NCI-H128 (cell line): ENCODE results near the gene HNRNPCL4.
"Not testable (repeated sequence)": the region's sequence is repeated elsewhere in the genome, so short reads cannot be mapped to it uniquely, and the experiment has no call there.

ENCODE experiments used
- DNase-seq: peaks from one replicate; lab custom pipeline; 2025; ENCODE audit not compliant: unreplicated experiment; lab: John Stamatoyannopoulos, UW

Gene HNRNPCL4

DNA sequence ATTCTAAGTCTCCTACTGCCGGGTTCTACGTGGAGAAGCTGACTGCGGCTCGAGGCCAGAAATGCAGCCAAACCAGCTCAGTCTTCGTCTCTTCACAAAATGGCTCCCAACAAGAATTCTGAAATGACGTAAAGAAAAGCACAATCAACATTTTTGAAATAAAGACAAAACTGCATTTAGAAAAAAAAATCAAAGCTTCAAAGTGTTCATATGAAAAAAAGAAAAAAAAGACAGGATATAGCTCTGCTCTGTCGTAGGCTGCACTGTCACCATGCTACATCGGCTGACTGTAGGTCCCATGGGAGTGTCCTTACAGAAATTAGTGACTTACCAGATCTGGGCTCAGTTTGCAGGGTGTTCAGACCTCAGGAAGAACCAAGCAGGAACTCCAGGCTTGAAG is at the start of gene HNRNPCL4:
Gene HNRNPCL4 (minus strand): TSS at position 101 of the 400 bp plus-strand sequence. CDS start 164 bp downstream, outside the sequence.
- DNase-seq = not testable (repeated sequence)

DNA sequence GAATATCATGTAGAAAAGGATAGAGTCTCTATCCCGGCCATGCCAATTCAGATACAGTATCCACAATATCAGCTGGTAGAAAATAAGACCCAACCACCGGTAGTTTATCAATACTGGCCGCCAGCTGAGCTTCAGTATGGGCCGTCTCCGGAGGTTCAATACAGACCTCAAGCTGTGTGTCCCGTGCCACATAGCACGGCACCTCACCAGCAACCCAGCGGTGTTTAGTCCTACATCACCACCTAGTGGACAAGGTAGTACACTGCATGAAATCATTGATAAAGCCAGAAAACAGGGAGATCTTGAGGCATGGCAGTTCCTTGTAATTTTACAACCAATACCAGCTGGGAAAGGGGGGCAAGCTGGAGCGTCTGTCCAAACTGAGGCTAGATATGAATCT is 43.3 kb upstream of the HNRNPCL4 start:
- not testable (repeated sequence) for DNase-seq

DNA sequence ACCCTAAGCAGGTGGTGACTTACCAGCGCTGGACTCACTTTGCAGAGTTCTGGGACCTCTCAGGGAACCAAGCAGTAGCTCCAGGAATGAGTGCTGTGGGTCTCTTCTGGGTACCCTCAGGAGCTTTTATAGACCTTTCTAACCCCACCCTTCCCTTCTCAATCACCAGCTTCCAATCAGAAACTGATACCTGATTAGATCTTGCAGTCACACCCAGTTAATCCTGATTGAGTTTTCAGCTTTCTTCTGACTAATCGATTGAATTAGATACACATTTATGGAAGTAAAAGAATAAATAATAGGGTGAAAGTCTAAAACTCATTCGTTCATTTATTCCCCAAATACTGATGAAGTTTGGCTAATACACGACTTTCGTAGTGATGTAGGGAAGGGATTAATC is 35.9 kb upstream of the HNRNPCL4 start, which contains the start of gene PRAMEF13:
Gene PRAMEF13 (minus strand): TSS at position 101 of the 400 bp plus-strand sequence. CDS start 1,820 bp downstream, outside the sequence.
- DNase-seq = not testable (repeated sequence)

DNA sequence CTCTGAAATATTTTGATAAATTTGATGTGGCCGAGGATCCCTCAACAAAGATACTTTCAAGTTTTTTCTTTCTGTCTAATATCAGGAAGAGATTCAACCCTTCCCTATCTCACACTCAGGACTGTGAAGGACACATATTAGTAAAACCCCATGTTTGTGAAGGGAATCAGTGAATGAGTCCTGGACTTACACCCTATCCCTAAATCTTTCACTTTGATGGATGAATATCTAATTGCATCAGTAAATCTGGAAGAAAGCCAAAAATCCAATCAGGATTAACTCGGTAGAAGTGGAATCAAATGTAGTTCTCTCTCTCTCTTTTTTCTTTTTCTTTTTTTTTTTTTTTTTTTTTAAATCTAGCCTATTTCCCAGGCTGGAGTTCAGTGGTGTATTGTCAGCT is 6.1 kb upstream of the HNRNPCL4 start, which contains the start of gene PRAMEF9:
Gene PRAMEF9 (plus strand): TSS at position 301 of the 400 bp plus-strand sequence. CDS start 3,433 bp downstream, outside the sequence.
- not testable (repeated sequence) for DNase-seq

DNA sequence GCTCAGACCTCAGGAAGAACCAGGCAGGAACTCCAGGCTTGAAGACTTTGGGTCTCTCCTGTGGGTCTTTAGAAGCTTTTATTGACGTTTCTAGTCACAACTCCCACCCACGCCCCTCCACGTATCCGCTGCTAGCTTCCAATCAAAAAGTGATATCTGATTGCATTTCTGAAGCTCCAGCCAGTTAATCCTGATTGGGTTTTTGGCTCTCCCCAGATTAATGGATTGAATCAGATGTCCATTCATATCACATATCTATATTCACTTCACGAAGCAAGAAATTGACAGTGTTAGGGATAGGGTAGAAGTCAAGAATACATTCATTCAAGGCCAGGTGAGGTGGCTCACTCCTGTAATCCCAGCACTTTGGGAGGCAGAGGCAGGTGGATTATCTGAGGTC is 9.5 kb downstream of the HNRNPCL4 start, which contains the start of gene PRAMEF26:
Gene PRAMEF26 (minus strand): TSS at position 101 of the 400 bp plus-strand sequence. CDS start 2,914 bp downstream, outside the sequence.
- DNase-seq = not testable (repeated sequence)

DNA sequence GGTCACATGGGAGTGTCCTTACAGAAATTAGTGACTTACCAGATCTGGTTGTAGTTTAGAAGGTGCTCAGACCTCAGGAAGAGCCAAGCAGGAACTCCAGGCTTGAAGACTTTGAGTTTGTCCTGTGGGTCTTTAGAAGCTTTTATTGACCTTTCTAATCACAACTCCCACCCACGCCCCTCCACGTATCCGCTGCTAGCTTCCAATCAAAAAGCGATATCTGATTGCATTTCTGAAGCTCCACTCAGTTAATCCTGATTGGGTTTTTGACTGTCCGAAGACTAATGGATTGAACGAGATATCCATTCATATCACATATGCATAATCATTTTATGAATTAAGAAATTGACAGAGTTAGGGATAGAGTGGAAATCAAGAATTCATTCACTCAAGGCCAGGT is 48.7 kb downstream of the HNRNPCL4 start, which contains the start of gene HNRNPCL2:
Gene HNRNPCL2 (minus strand): TSS at position 101 of the 400 bp plus-strand sequence. CDS start 454 bp downstream, outside the sequence.
- not testable (repeated sequence) for DNase-seq
